Measurements from ENCODE around the gene FUT2. TPM values are rescaled to one million over a fixed set of nuclear protein-coding genes. Genes with fewer than 3 reads are reported as not detected.
"Not testable (repeated sequence)": the region's sequence is repeated elsewhere in the genome, so short reads cannot be mapped to it uniquely, and the experiment has no call there.

Gene FUT2
- total and polyA plus RNA-seq, 2 donors (not counting 1 experiment from before 2014, with no cell fraction given): not detected

DNA sequence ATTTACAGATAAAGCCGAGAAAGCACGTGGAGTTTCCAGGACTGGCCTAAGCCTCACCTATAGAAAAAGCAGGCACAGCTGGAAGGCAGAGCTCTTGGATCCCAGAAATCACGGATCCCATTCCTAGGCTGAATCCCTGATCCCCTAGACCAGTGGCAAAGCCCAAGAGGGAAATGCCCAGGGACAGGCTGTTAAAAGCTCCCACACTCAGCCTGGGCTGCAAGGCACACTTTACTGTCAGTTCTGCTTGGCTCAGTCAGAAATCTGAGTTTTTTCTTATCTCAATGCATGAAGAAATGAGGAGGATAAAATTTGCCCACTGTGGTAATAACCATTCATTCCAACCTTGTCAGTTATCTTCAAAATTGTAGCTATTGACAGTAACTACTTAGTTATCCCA is 8.0 kb upstream of the FUT2 start:
- intact Hi-C loops (cut with micrococcal nuclease): no loop called here
- Histone ChIP-seq H3K27me3 (replicated peaks in 1 of 4; ENCODE audit: control extremely low read depth in 1 of 4, control insufficient read depth in 3 of 4, insufficient read depth in 4 of 4, low read length in 3 of 4) (no peaks in the 10 kb centered on the region), H3K4me3 (ENCODE audit: control extremely low read depth in 1 of 5, extremely low read depth in 1 of 5, insufficient read depth in 1 of 5, low read depth in 2 of 5, low read length in 4 of 5) (no peak overlapping the region), H3K9me3 (ENCODE audit: control extremely low read depth in 1 of 3, control insufficient read depth in 2 of 3, insufficient read depth in 1 of 3, low read length in 2 of 3) (no peaks in the 10 kb centered on the region), H2AFZ (ENCODE audit: insufficient read depth, low read depth, low read length, poor library complexity, severe bottlenecking) (no peak overlapping the region), H4K20me1 (ENCODE audit: control insufficient read depth, insufficient read depth, low read length, poor library complexity, severe bottlenecking) (no peaks in the 10 kb centered on the region), H3K9ac (ENCODE audit: low read length) (no peak overlapping the region), H3K4me1 (ENCODE audit: control insufficient read depth in 2 of 2, insufficient read depth in 2 of 2, low read length in 2 of 2) (no peaks in the 10 kb centered on the region), H3K4me2 (replicated peaks; ENCODE audit: low read depth, low read length, poor library complexity, severe bottlenecking) (no peak overlapping the region), H3K36me3 (replicated peaks in 1 of 2; ENCODE audit: control extremely low read depth in 1 of 2, control insufficient read depth in 1 of 2, extremely low read depth in 1 of 2, insufficient read depth in 2 of 2, low read length in 1 of 2) (no peaks in the 10 kb centered on the region), H3K27ac (ENCODE audit: low read length in 2 of 2) (no peak overlapping the region), H3K79me2 (ENCODE audit: control insufficient read depth, insufficient read depth, low read length) (no peaks in the 10 kb centered on the region)
- Mint-ChIP-seq H3K27me3 (no peaks in the 10 kb centered on the region), H3K4me3 (no peak overlapping the region), H3K9me3 (ENCODE audit: insufficient read depth) (no peaks in the 10 kb centered on the region), H3K4me1 (peaks cover 2% of the 10 kb centered on the region), H3K27ac (no peak overlapping the region)
- no peak for DNase-seq
- no peak for ATAC-seq (ENCODE audit: low read depth)
- POLR2A ChIA-PET: no interaction called here
- 93% methylated on average over 3 of the region's 3 CpGs for WGBS (ENCODE audit: insufficient coverage)
- TF ChIP-seq EZH2 (IDR thresholded peaks at IDR 0.05; ENCODE audit: borderline replicate concordance, insufficient read depth, low read depth, low read length, poor library complexity, severe bottlenecking): no peak
- TF ChIP-seq, protein P1, sequence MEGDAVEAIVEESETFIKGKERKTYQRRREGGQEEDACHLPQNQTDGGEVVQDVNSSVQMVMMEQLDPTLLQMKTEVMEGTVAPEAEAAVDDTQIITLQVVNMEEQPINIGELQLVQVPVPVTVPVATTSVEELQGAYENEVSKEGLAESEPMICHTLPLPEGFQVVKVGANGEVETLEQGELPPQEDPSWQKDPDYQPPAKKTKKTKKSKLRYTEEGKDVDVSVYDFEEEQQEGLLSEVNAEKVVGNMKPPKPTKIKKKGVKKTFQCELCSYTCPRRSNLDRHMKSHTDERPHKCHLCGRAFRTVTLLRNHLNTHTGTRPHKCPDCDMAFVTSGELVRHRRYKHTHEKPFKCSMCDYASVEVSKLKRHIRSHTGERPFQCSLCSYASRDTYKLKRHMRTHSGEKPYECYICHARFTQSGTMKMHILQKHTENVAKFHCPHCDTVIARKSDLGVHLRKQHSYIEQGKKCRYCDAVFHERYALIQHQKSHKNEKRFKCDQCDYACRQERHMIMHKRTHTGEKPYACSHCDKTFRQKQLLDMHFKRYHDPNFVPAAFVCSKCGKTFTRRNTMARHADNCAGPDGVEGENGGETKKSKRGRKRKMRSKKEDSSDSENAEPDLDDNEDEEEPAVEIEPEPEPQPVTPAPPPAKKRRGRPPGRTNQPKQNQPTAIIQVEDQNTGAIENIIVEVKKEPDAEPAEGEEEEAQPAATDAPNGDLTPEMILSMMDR (IDR thresholded peaks at IDR 0.05): no peak
- CTCF ChIA-PET: interaction anchor here (1.6 kb wide), 1 partner anchor 12 kb away, joined by 3 read pairs; no protein-coding TSS in a partner anchor

DNA sequence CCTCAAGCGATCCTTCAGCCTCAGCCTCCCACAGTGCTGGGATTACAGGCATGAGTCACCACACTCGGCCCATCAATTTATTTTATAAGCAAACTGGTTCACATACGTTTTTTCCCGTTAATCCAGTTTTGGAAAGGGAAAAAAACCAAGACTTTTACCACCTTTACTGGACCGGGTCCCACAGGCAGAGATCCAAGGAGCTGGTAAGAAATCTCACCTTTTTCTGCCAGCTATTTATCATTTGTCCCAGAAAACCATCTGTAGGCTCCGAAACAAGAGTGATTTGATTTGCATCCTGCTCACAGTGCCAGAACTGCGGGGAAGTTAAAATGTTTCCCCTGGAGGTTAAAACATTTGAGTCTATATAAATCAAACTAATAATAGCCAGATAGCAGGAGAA is 6.3 kb upstream of the FUT2 start:
- no peak overlapping the region for H3K4me3 Mint-ChIP-seq
- ChIA-PET POLR2A (no interaction called here), CTCF (interaction anchor here (1.3 kb wide), 1 partner anchor 15 kb away, joined by 4 read pairs; no protein-coding TSS in a partner anchor)
- DNase-seq (no peak), ATAC-seq (ENCODE audit: low read depth) (no peak)
- H2AFZ ChIP-seq (ENCODE audit: insufficient read depth, low read depth, low read length, poor library complexity, severe bottlenecking): no peak overlapping the region
- H3K9ac ChIP-seq (ENCODE audit: low read length): no peak overlapping the region
- H3K4me2 ChIP-seq (replicated peaks; ENCODE audit: low read depth, low read length, poor library complexity, severe bottlenecking): no peak overlapping the region
- no peaks in the 10 kb centered on the region for H3K9me3 ChIP-seq (ENCODE audit: control extremely low read depth in 1 of 3, control insufficient read depth in 2 of 3, insufficient read depth in 1 of 3, low read length in 2 of 3)
- intact Hi-C loops (cut with micrococcal nuclease): no loop called here
- no peaks in the 10 kb centered on the region for H3K79me2 ChIP-seq (ENCODE audit: control insufficient read depth, insufficient read depth, low read length)
- H3K36me3 ChIP-seq (replicated peaks in 1 of 2; ENCODE audit: control extremely low read depth in 1 of 2, control insufficient read depth in 1 of 2, extremely low read depth in 1 of 2, insufficient read depth in 2 of 2, low read length in 1 of 2): no peaks in the 10 kb centered on the region
- no peaks in the 10 kb centered on the region for H3K4me1 Mint-ChIP-seq
- 84% methylated on average over 3 of the region's 7 CpGs for WGBS (ENCODE audit: insufficient coverage)
- no peaks in the 10 kb centered on the region for H3K27me3 Mint-ChIP-seq
- no peak overlapping the region for H3K27ac ChIP-seq (ENCODE audit: low read length in 2 of 2)
- no peak overlapping the region for H3K4me3 ChIP-seq (ENCODE audit: control extremely low read depth in 1 of 5, extremely low read depth in 1 of 5, insufficient read depth in 1 of 5, low read depth in 2 of 5, low read length in 4 of 5)
- H3K27me3 ChIP-seq (replicated peaks in 1 of 4; ENCODE audit: control extremely low read depth in 1 of 4, control insufficient read depth in 3 of 4, insufficient read depth in 4 of 4, low read length in 3 of 4): no peaks in the 10 kb centered on the region
- no peaks in the 10 kb centered on the region for H3K4me1 ChIP-seq (ENCODE audit: control insufficient read depth in 2 of 2, insufficient read depth in 2 of 2, low read length in 2 of 2)
- no peaks in the 10 kb centered on the region for H4K20me1 ChIP-seq (ENCODE audit: control insufficient read depth, insufficient read depth, low read length, poor library complexity, severe bottlenecking)
- H3K27ac Mint-ChIP-seq: no peak overlapping the region
- no peak for TF ChIP-seq EZH2 (IDR thresholded peaks at IDR 0.05; ENCODE audit: borderline replicate concordance, insufficient read depth, low read depth, low read length, poor library complexity, severe bottlenecking)
- TF ChIP-seq, protein P1 (IDR thresholded peaks at IDR 0.05): no peak
- no peaks in the 10 kb centered on the region for H3K9me3 Mint-ChIP-seq (ENCODE audit: insufficient read depth)

DNA sequence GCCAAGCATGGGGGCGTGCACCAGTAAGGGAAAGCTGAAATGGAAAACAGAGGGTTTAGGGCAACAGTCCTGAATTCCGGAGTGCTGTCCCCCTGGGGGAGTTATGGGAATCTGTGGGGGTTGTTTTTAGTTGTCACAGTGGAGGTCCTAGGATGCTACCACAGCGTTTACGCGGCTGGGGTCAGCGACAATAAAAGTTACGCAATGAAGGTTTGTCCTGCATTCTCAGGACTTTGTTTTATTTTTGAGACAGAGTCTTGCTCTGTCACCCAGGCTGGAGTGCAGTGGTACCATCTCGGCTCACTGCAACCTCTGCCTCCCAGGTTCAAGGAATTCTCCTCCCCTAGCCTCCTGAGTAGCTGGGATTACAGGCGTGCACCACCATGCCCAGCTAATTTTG is 2.1 kb upstream of the FUT2 start:
- Histone ChIP-seq H3K27me3 (replicated peaks in 1 of 4; ENCODE audit: control extremely low read depth in 1 of 4, control insufficient read depth in 3 of 4, insufficient read depth in 4 of 4, low read length in 3 of 4) (peaks cover 0 to 26% (median 5%) of the 10 kb centered on the region in 4 experiments), H3K4me1 (ENCODE audit: control insufficient read depth in 2 of 2, insufficient read depth in 2 of 2, low read length in 2 of 2) (peaks cover 9 to 11% of the 10 kb centered on the region in 2 donors)
- H3K4me3 ChIP-seq (ENCODE audit: control extremely low read depth in 1 of 5, extremely low read depth in 1 of 5, insufficient read depth in 1 of 5, low read depth in 2 of 5, low read length in 4 of 5); ATAC-seq (ENCODE audit: low read depth); H3K9ac ChIP-seq (ENCODE audit: low read length); H3K79me2 ChIP-seq (ENCODE audit: control insufficient read depth, insufficient read depth, low read length); H3K36me3 ChIP-seq (replicated peaks in 1 of 2; ENCODE audit: control extremely low read depth in 1 of 2, control insufficient read depth in 1 of 2, extremely low read depth in 1 of 2, insufficient read depth in 2 of 2, low read length in 1 of 2); H3K9me3 Mint-ChIP-seq (ENCODE audit: insufficient read depth); DNase-seq; H3K4me2 ChIP-seq (replicated peaks; ENCODE audit: low read depth, low read length, poor library complexity, severe bottlenecking); H3K27ac ChIP-seq (ENCODE audit: low read length in 2 of 2); POLR2A ChIA-PET; H2AFZ ChIP-seq (ENCODE audit: insufficient read depth, low read depth, low read length, poor library complexity, severe bottlenecking); intact Hi-C loops (cut with micrococcal nuclease); H3K4me3 Mint-ChIP-seq; H3K9me3 ChIP-seq (ENCODE audit: control extremely low read depth in 1 of 3, control insufficient read depth in 2 of 3, insufficient read depth in 1 of 3, low read length in 2 of 3); H4K20me1 ChIP-seq (ENCODE audit: control insufficient read depth, insufficient read depth, low read length, poor library complexity, severe bottlenecking); H3K27ac Mint-ChIP-seq: not testable (repeated sequence)
- CTCF ChIA-PET: interaction anchor here (1.2 kb wide), 1 partner anchor 16 kb away, joined by 3 read pairs; no protein-coding TSS in a partner anchor
- Mint-ChIP-seq H3K27me3 (peaks cover 14% of the 10 kb centered on the region), H3K4me1 (peaks cover 10% of the 10 kb centered on the region)
- WGBS (ENCODE audit: insufficient coverage): 96% methylated on average over 8 of the region's 9 CpGs
